Endothelial cell of umbilical vein (primary cell): ENCODE data around the gene EMC6. TPM values are rescaled to one million over a fixed set of nuclear protein-coding genes. Genes with fewer than 3 reads are reported as not detected.

Experiments
- BruUV-seq: library from RNA; stranded (reverse); fragments of 400-500 nt; replicated peaks from 2 replicates; lab custom pipeline; 2021; lab: Mats Ljungman, UMichigan
- CTCF ChIA-PET: fragments of 300-600, 350-600 bp; sonication (Branson Sonifier 250); formaldehyde crosslinking; loops from one replicate; lab custom pipeline; 2021; ENCODE audit warnings: antibody characterized with exemption, inconsistent platforms; lab: Charles Lee
- POLR2A ChIA-PET: fragments of 300-600, 350-600 bp; sonication (Branson Sonifier 250); formaldehyde crosslinking; loops from one replicate; lab custom pipeline; 2021; ENCODE audit warnings: antibody characterized with exemption, inconsistent platforms; lab: Charles Lee
- DNase-seq: peaks from one replicate; pipeline ENCODE4 v3.0.0-alpha.2; 2011; ENCODE audit warnings: low read depth, low spot score
- FAIRE-seq: peaks from 2 replicates; lab custom pipeline; 2011; peaks lifted over from hg19 to GRCh38; lab: Jason Lieb, UNC
- H2AFZ ChIP-seq: 2 replicates; pipeline ENCODE4 v1.6.0; 2012; ENCODE audit warnings: low read depth, low read length, control low read depth, inconsistent platforms
- H3K27ac ChIP-seq: 2 replicates; pipeline ENCODE4 v1.5.1; 2011; ENCODE audit warnings: low read depth, mild to moderate bottlenecking, control low read depth, low read length, moderate library complexity; ENCODE audit not compliant: insufficient read depth
- H3K27me3 ChIP-seq, 2 experiments: 2 replicates each; pipeline versions ENCODE4 v1.6.0 to v1.6.1; 2011; ENCODE audit warnings: low read length in 2 of 2, mixed read lengths in 1 of 2; ENCODE audit not compliant: control insufficient read depth in 2 of 2, insufficient read depth in 2 of 2
- H3K36me3 ChIP-seq, 2 experiments: 2 replicates in 1 of 2; 3 replicates in 1 of 2; pipeline ENCODE4 v1.5.1; 2011; ENCODE audit warnings: low read length in 2 of 2, mild to moderate bottlenecking in 1 of 2, moderate library complexity in 1 of 2; ENCODE audit not compliant: control insufficient read depth in 2 of 2, insufficient read depth in 2 of 2; ENCODE audit errors: extremely low read depth in 1 of 2
- H3K4me1 ChIP-seq: 3 replicates; pipeline ENCODE4 v1.5.1; 2011; ENCODE audit warnings: mild to moderate bottlenecking, low read length; ENCODE audit not compliant: control insufficient read depth, insufficient read depth; ENCODE audit errors: extremely low read depth
- H3K4me2 ChIP-seq: 2 replicates; pipeline ENCODE4 v1.6.1; 2011; ENCODE audit warnings: low read length, control low read depth, mixed read lengths; ENCODE audit not compliant: insufficient read depth
- H3K4me3 ChIP-seq, 3 experiments: fragments of 200-600 bp in 1 of 3; sonication (generic), shearing (Covaris generic) in 1 of 3; replicated peaks in 1 of 3; 2 replicates each; pipeline ENCODE4 v1.5.1; 2011 to 2016; ENCODE audit warnings: control low read depth in 3 of 3, low read length in 3 of 3, mild to moderate bottlenecking in 2 of 3, inconsistent platforms in 1 of 3, low read depth in 1 of 3, moderate library complexity in 1 of 3; ENCODE audit not compliant: insufficient read depth in 1 of 3
- H3K79me2 ChIP-seq: 2 replicates; pipeline ENCODE4 v1.6.0; 2012; ENCODE audit warnings: low read length, inconsistent platforms; ENCODE audit not compliant: control insufficient read depth, insufficient read depth
- H3K9ac ChIP-seq: replicated peaks from 2 replicates; pipeline ENCODE3; 2011; ENCODE audit warnings: low read length, control low read depth; ENCODE audit not compliant: insufficient read depth; ENCODE audit errors: extremely low read depth
- H3K9me1 ChIP-seq: replicated peaks from 3 replicates; pipeline ENCODE4 v1.6.0; 2011; ENCODE audit warnings: mild to moderate bottlenecking, low read length; ENCODE audit not compliant: control insufficient read depth, insufficient read depth; ENCODE audit errors: extremely low read depth
- H3K9me3 ChIP-seq: replicated peaks from 2 replicates; pipeline ENCODE4 v1.5.1; 2012; ENCODE audit warnings: low read length, inconsistent platforms; ENCODE audit not compliant: control insufficient read depth, insufficient read depth
- H4K20me1 ChIP-seq: replicated peaks from 2 replicates; pipeline ENCODE3; 2011; ENCODE audit warnings: mild to moderate bottlenecking, low read length; ENCODE audit not compliant: control insufficient read depth, insufficient read depth; ENCODE audit errors: extremely low read depth
- CTCF ChIP-seq, 2 donors: IDR thresholded peaks; 1 replicate in 1 of 2; 2 replicates in 1 of 2; pipeline ENCODE4 v1.5.1; 2011; ENCODE audit warnings: low read length in 2 of 2, mild to moderate bottlenecking in 2 of 2, moderate library complexity in 2 of 2, control low read depth in 1 of 2, inconsistent platforms in 1 of 2, low read depth in 1 of 2; ENCODE audit not compliant: insufficient read depth in 1 of 2; ENCODE audit errors: extremely low read depth in 1 of 2
- EZH2 ChIP-seq: IDR thresholded peaks from 2 replicates; pipeline ENCODE4 v1.6.1; 2012; ENCODE audit warnings: borderline replicate concordance, low read depth, mild to moderate bottlenecking, moderate library complexity, low read length, inconsistent platforms; ENCODE audit not compliant: severe bottlenecking
- FOS ChIP-seq: IDR thresholded peaks from 2 replicates; pipeline ENCODE4 v1.6.1; 2011; ENCODE audit warnings: mild to moderate bottlenecking, low read length, moderate library complexity, borderline replicate concordance; ENCODE audit not compliant: insufficient read depth
- GATA2 ChIP-seq: IDR thresholded peaks from 2 replicates; pipeline ENCODE4 v1.7.0; 2011; ENCODE audit warnings: low read depth, mild to moderate bottlenecking, moderate library complexity, mixed read lengths, low read length; ENCODE audit not compliant: insufficient read length, insufficient read depth
- JUN ChIP-seq: IDR thresholded peaks from 2 replicates; pipeline ENCODE4 v1.6.1; 2011; ENCODE audit warnings: borderline replicate concordance, low read depth; ENCODE audit not compliant: insufficient read length, insufficient read depth
- MAX ChIP-seq: IDR thresholded peaks from 2 replicates; pipeline ENCODE4 v1.6.1; 2011; ENCODE audit not compliant: insufficient read depth, insufficient read length
- MYC ChIP-seq: IDR thresholded peaks from one replicate; pipeline ENCODE4 v1.6.1; 2011; ENCODE audit warnings: mild to moderate bottlenecking, low read depth, low read length
- POLR2A ChIP-seq: IDR thresholded peaks from 2 replicates; pipeline ENCODE4 v1.6.1; 2012; ENCODE audit warnings: low read depth, mild to moderate bottlenecking, control low read depth, low read length
- POLR2AphosphoS5 ChIP-seq: IDR thresholded peaks from 2 replicates; pipeline ENCODE4 v1.6.1; 2012; ENCODE audit warnings: low read depth, mild to moderate bottlenecking, control low read depth, low read length, moderate library complexity; ENCODE audit not compliant: insufficient read depth
- dilution Hi-C: fragments of 300-500 bp; cut with MboI; formaldehyde crosslinking; loops from one replicate; pipeline ENCODE4 v1.15.0; 2019; ENCODE audit warnings: low sequenced_read_pairs; ENCODE audit not compliant: extremely low pct_ligation_motif_present
- intact Hi-C: fragments of 100-400 bp; cut with micrococcal nuclease; formaldehyde crosslinking; loops from one replicate; pipeline ENCODE4 v1.10.0; 2022
- polyA plus RNA-seq, 4 experiments: library from polyadenylated mRNA; depleted of rRNA in 3 of 4; stranded (reverse) in 3 of 4; unstranded in 1 of 4; fragments of >200 nt; gene quantifications; 2 replicates each; pipeline versions ENCODE4 v1.2.1 to v1.2.3, GENCODE V29; 2011 to 2012; ENCODE audit warnings: missing spikeins in 1 of 4
- total RNA-seq: library from RNA; stranded (reverse); gene quantifications from 2 replicates; pipeline ENCODE4 v1.2.3, GENCODE V29; 2021

EMC6 gene
- total and polyA plus RNA-seq, 2 donors (not counting 3 experiments of a cell fraction or from before 2014, with no cell fraction given), result 54.0 to 105 TPM

GRCh38 chr17:3715296-3715695 lies 46.7 kb downstream of the EMC6 start:
- no peak for FAIRE-seq
- POLR2A ChIA-PET, result no interaction called here
- no peak for DNase-seq
- Histone ChIP-seq H3K9me3 (no peaks in the 10 kb centered on the region), H3K4me3 (no peak overlapping the region), H3K4me2 (no peak overlapping the region), H3K36me3 (peaks cover 9 to 17% of the 10 kb centered on the region in 2 experiments), H3K79me2 (peaks cover 2% of the 10 kb centered on the region), H3K9ac (no peak overlapping the region), H3K27ac (no peak overlapping the region), H3K4me1 (peaks cover 18% of the 10 kb centered on the region), H3K27me3 (no peaks in the 10 kb centered on the region), H3K9me1 (no peaks in the 10 kb centered on the region), H2AFZ (no peak overlapping the region), H4K20me1 (no peaks in the 10 kb centered on the region)
- no TSS peak for BruUV-seq
- intact Hi-C loops (no loop called here), dilution Hi-C loops (no loop called here)
- CTCF ChIA-PET, result interaction anchor here (1.2 to 1.5 kb wide), 2 partner anchors 23 to 33 kb away, joined by 3 to 4 read pairs; no protein-coding TSS in a partner anchor
- TF ChIP-seq POLR2AphosphoS5 (no peak), JUN (no peak), EZH2 (no peak), CTCF (IDR thresholded peaks at IDR 0.05; ENCODE audit: extremely low read depth in 1 of 2, insufficient read depth in 1 of 2, low read depth in 1 of 2, low read length in 2 of 2) (no peak), POLR2A (no peak), MAX (no peak), FOS (no peak), GATA2 (no peak), MYC (no peak)
